OCI-LY3 (cell line): ENCODE measurements around the gene PRIM2.
"Not testable (repeated sequence)": the region's sequence is repeated elsewhere in the genome, so short reads cannot be mapped to it uniquely, and the experiment has no call there.

Experiments used
- H2AFZ ChIP-seq: fragments of 200-600, 300-600 bp; shearing (Covaris generic); 2 replicates; pipeline ENCODE4 v1.6.0; 2014; ENCODE audit warnings: antibody characterized with exemption, low read depth, low read length
- H3K27ac ChIP-seq: fragments of 200-600, 300-600 bp; sonication (generic); 2 replicates; pipeline ENCODE4 v1.5.1; 2014; ENCODE audit warnings: mild to moderate bottlenecking, low read length, moderate library complexity, mixed read lengths
- H3K27me3 ChIP-seq: fragments of 200-600, 300-600 bp; sonication (generic); 2 replicates; pipeline ENCODE4 v1.6.1; 2014; ENCODE audit warnings: low read depth, low read length, mixed read lengths
- H3K36me3 ChIP-seq: fragments of 200-600, 300-600 bp; sonication (generic); replicated peaks from 2 replicates; pipeline ENCODE3; 2014; ENCODE audit warnings: low read depth, low read length, mixed read lengths
- H3K4me1 ChIP-seq: fragments of 300-600, 200-600 bp; sonication (generic); 2 replicates; pipeline ENCODE4 v1.6.1; 2014; ENCODE audit warnings: low read length, mixed read lengths
- H3K4me2 ChIP-seq: fragments of 200-600, 300-600 bp; sonication (generic); 2 replicates; pipeline ENCODE4 v1.6.1; 2014; ENCODE audit warnings: low read length, mixed read lengths
- H3K4me3 ChIP-seq: fragments of 300-600, 200-600 bp; sonication (generic); 2 replicates; pipeline ENCODE4 v1.5.1; 2014; ENCODE audit warnings: antibody characterized with exemption, mild to moderate bottlenecking, low read length, moderate library complexity
- H3K79me2 ChIP-seq: fragments of 300-600, 200-600 bp; shearing (Covaris generic); 2 replicates; pipeline ENCODE4 v1.6.1; 2014; ENCODE audit warnings: mild to moderate bottlenecking, low read length, mixed read lengths
- H3K9ac ChIP-seq: fragments of 300-600, 200-600 bp; shearing (Covaris generic); 2 replicates; pipeline ENCODE4 v1.6.0; 2014; ENCODE audit warnings: mild to moderate bottlenecking, low read length, moderate library complexity
- H3K9me3 ChIP-seq: fragments of 200-600, 300-600 bp; shearing (Covaris generic); 2 replicates; pipeline ENCODE4 v1.6.1; 2014; ENCODE audit warnings: low read length, mixed read lengths; ENCODE audit not compliant: insufficient read depth
- H4K20me1 ChIP-seq: fragments of 200-600, 300-600 bp; sonication (generic); 2 replicates; pipeline ENCODE4 v1.6.1; 2016; ENCODE audit warnings: low read length, mixed read lengths; ENCODE audit not compliant: insufficient read depth

The PRIM2 gene

DNA sequence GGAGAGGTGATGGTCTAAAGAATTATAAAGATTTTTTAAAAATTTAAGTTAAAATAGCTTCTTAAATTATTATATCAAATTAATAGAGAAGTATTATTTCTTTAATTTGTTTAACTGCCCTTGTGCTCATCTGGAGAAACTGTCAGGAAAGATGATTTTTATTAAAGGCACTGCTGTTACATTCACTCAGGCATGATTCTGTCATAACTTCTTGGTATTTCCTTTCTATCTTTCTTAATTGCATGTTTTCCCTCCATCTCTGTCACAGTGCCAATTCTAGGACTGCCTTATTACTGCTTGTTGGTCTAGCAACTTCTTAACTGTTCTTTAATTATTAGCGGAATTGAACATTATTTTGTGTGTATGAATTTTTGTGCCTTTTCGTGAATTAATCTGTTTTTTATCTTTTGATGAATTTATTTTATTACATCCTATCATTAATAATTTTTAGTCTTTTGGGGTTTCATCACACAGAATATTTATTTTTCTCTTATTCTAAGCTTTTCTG, 47.7 kb downstream of the PRIM2 start:
- H3K27me3 ChIP-seq: not testable (repeated sequence)

GRCh38 chr6:57368965-57369731, 51.7 kb downstream of the PRIM2 start:
- H3K9ac ChIP-seq, H3K4me3 ChIP-seq, H3K36me3 ChIP-seq, H3K4me2 ChIP-seq, H3K79me2 ChIP-seq, H3K4me1 ChIP-seq, H2AFZ ChIP-seq, H3K27ac ChIP-seq, H3K27me3 ChIP-seq, H3K9me3 ChIP-seq, H4K20me1 ChIP-seq: not testable (repeated sequence)

More for the DNA sequence above, 47.7 kb downstream of the PRIM2 start:
- H3K4me2 ChIP-seq, H3K36me3 ChIP-seq, H3K9ac ChIP-seq, H3K4me3 ChIP-seq, H3K4me1 ChIP-seq, H3K27ac ChIP-seq, H3K79me2 ChIP-seq, H4K20me1 ChIP-seq, H2AFZ ChIP-seq, H3K9me3 ChIP-seq: not testable (repeated sequence)

- H3K27me3 ChIP-seq, H3K4me3 ChIP-seq, H3K79me2 ChIP-seq, H3K27ac ChIP-seq, H2AFZ ChIP-seq, H3K9ac ChIP-seq, H3K4me1 ChIP-seq, H3K36me3 ChIP-seq, H3K4me2 ChIP-seq, H3K9me3 ChIP-seq, H4K20me1 ChIP-seq: not testable (repeated sequence)
These were observed 54.3 kb downstream of the PRIM2 start for GRCh38 chr6:57371779-57372178.

DNA sequence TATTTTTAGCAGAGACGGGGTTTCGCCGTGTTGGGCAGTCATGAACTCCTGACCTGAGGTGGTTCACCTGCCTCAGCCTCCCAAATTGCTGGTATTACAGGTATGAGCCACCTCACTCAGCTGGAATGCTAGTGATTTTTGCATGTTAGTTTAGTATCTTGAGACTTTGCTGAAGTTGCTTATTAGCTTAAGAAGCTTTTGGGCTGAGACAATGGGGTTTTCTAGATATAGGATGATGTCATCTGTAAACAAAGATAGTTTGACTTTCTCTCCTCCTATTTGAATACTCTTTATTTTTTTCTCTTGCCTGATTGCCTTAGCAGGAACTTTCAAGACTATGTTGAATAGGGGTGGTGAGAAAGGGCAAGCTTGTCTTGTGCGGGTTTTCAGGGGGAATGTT, 57.3 kb downstream of the PRIM2 start:
- not testable (repeated sequence) for H3K9ac ChIP-seq, H3K79me2 ChIP-seq

DNA sequence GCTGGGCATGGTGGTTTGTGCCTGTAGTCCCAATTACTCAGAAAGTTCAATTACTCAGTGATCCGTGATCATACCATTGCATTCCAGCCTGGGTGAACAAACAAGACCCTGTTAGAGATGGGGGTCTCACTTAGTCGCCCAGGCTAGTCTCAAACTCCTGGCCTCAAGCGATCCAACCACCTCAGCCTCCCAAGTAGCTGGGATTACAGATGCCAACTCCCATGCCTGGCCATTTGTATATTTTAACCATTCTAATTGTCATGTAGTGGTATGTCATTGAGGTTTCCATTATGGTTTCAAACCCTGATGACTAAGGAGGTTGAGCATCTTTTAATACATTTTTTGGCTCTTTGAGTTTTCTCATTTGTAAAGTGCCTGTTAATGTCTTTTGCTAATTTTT, 58.7 kb downstream of the PRIM2 start:
- H3K36me3 ChIP-seq, H3K4me3 ChIP-seq, H2AFZ ChIP-seq, H3K9ac ChIP-seq, H3K4me2 ChIP-seq, H3K27ac ChIP-seq, H3K79me2 ChIP-seq, H3K27me3 ChIP-seq, H3K4me1 ChIP-seq, H4K20me1 ChIP-seq, H3K9me3 ChIP-seq: not testable (repeated sequence)

More for the DNA sequence above, 57.3 kb downstream of the PRIM2 start:
- not testable (repeated sequence) for H2AFZ ChIP-seq, H3K9me3 ChIP-seq, H4K20me1 ChIP-seq, H3K27me3 ChIP-seq, H3K4me3 ChIP-seq, H3K4me1 ChIP-seq, H3K27ac ChIP-seq, H3K36me3 ChIP-seq, H3K4me2 ChIP-seq

DNA sequence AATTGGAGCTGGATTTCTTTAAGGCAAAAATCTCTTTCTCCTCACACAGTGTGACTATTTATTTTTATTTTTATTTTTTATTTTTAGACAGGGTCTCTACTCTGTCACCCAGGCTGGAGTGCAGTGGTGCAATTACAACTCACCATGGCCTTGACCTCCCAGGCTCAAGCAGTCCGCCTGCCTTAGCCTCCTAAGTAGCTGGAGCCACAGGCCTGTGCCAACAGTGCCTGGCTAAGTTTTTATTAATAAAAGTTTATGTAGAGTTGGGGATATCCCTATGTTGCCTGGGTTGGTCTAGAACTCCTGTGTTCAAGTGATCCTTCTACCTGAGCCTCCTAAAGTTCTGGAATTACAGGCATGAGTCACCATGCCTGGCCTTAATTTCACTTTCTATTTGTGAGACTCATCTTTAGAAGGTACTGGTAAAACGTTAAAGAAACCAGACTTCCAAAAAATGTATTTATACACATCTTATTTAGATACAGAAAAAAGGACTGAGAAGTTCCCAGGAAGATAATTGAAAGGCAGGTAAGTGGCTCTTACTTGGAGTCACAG, 71.7 kb downstream of the PRIM2 start:
- not testable (repeated sequence) for H3K27me3 ChIP-seq, H2AFZ ChIP-seq, H3K4me3 ChIP-seq, H3K79me2 ChIP-seq, H3K27ac ChIP-seq, H3K36me3 ChIP-seq, H3K4me2 ChIP-seq, H4K20me1 ChIP-seq, H3K4me1 ChIP-seq, H3K9ac ChIP-seq, H3K9me3 ChIP-seq

GRCh38 chr6:57390818-57391217, 73.4 kb downstream of the PRIM2 start:
- not testable (repeated sequence) for H4K20me1 ChIP-seq, H3K9ac ChIP-seq, H3K27ac ChIP-seq, H3K79me2 ChIP-seq, H3K4me1 ChIP-seq, H3K36me3 ChIP-seq, H3K27me3 ChIP-seq, H3K4me3 ChIP-seq, H3K4me2 ChIP-seq, H3K9me3 ChIP-seq, H2AFZ ChIP-seq

GRCh38 chr6:57392047-57392446, 74.6 kb downstream of the PRIM2 start:
- not testable (repeated sequence) for H3K27ac ChIP-seq, H3K9ac ChIP-seq, H3K79me2 ChIP-seq, H3K4me1 ChIP-seq, H3K9me3 ChIP-seq, H4K20me1 ChIP-seq, H3K36me3 ChIP-seq, H3K27me3 ChIP-seq, H3K4me3 ChIP-seq, H2AFZ ChIP-seq, H3K4me2 ChIP-seq

- peaks cover 16% of the 10 kb centered on the region for H3K4me1 ChIP-seq
- not testable (repeated sequence) for H2AFZ ChIP-seq, H3K27me3 ChIP-seq, H3K36me3 ChIP-seq, H3K4me3 ChIP-seq, H3K9ac ChIP-seq, H3K27ac ChIP-seq, H3K4me2 ChIP-seq, H3K79me2 ChIP-seq, H4K20me1 ChIP-seq, H3K9me3 ChIP-seq
These were observed 101.9 kb downstream of the PRIM2 start for GRCh38 chr6:57419341-57419740.
